C4-2B (cell line): Measurements from ENCODE around the gene NCKAP5L.

Experiments used
- CTCF ChIP-seq: fragments of 450-650 bp; conservative IDR thresholded peaks from 2 replicates; pipeline ENCODE4 v1.5.1; 2017; ENCODE audit warnings: mild to moderate bottlenecking
- ZFX ChIP-seq: fragments of 450-650 bp; IDR thresholded peaks from 2 replicates; pipeline ENCODE4 v1.6.1; 2017

GRCh38 chr12:49866859-49867569, 38.8 kb upstream of the NCKAP5L start:
- TF ChIP-seq CTCF = peak; percentile 96
- no peak for TF ChIP-seq ZFX
